Suprapubic skin (tissue), 4 donors: ENCODE results near the gene DOK6. TPM values are rescaled to one million over a fixed set of nuclear protein-coding genes. Genes with fewer than 3 reads are reported as not detected.

Experiments used
- DNase-seq, 2 donors: peaks; one replicate each; pipeline ENCODE4 v3.0.0-alpha.2; 2019; ENCODE audit warnings: low spot score in 2 of 2
- H3K27ac ChIP-seq: fragments of 200-600 bp; sonication (generic); one replicate; pipeline ENCODE4 v1.5.1; 2019
- H3K27me3 ChIP-seq: fragments of 200-600 bp; sonication (generic); one replicate; pipeline ENCODE4 v1.5.1; 2019
- H3K36me3 ChIP-seq: fragments of 200-600 bp; sonication (generic); one replicate; pipeline ENCODE4 v1.5.1; 2019
- H3K4me1 ChIP-seq: fragments of 200-600 bp; sonication (generic); one replicate; pipeline ENCODE4 v1.5.1; 2019
- H3K4me3 ChIP-seq: fragments of 200-600 bp; sonication (generic); one replicate; pipeline ENCODE4 v1.5.1; 2019; ENCODE audit warnings: mild to moderate bottlenecking
- H3K9me3 ChIP-seq: fragments of 200-600 bp; sonication (generic); one replicate; pipeline ENCODE4 v1.5.1; 2019
- EP300 ChIP-seq: sonication (generic); formaldehyde crosslinking; IDR thresholded peaks from one replicate; pipeline ENCODE4 v1.6.1; 2017; ENCODE audit warnings: antibody characterized with exemption
- POLR2A ChIP-seq, 2 donors: fragments of 450-650 bp; IDR thresholded peaks; one replicate each; pipeline ENCODE4 v1.6.1; 2017; ENCODE audit warnings: antibody characterized with exemption in 2 of 2, mild to moderate bottlenecking in 2 of 2, moderate library complexity in 2 of 2
- POLR2AphosphoS5 ChIP-seq, 3 donors: sonication (generic); formaldehyde crosslinking; IDR thresholded peaks; one replicate each; pipeline ENCODE4 v1.6.1; 2017; ENCODE audit warnings: antibody characterized with exemption in 3 of 3
- WGBS: methylation state at CpG from one replicate; pipeline ENCODE4 v1.1.5; 2018; 5-methylcytosine and 5-hydroxymethylcytosine counted together
- total RNA-seq, 4 donors: library from RNA; depleted of rRNA; stranded (reverse); fragments of >200 nt; gene quantifications; one replicate each; pipeline ENCODE4 v1.1.0, GENCODE V29; 2016
- TF ChIP-seq, protein P1 (sequence below), 2 donors: fragments of 200-600 bp in 1 of 2; fragments of 450-650 bp in 1 of 2; sonication (generic) in 1 of 2; IDR thresholded peaks; one replicate each; pipeline ENCODE4 v1.5.1; 2016 to 2019; ENCODE audit warnings: antibody characterized with exemption in 2 of 2, mild to moderate bottlenecking in 1 of 2, moderate library complexity in 1 of 2

DOK6 gene
- total RNA-seq, 4 donors from 2014 or later: 0.21 to 0.80 (median 0.42) TPM; not detected in 1

- TF ChIP-seq POLR2AphosphoS5 (IDR thresholded peaks at IDR 0.05) (no peak), POLR2A (IDR thresholded peaks at IDR 0.05) (no peak), EP300 (no peak)
- TF ChIP-seq, protein P1, sequence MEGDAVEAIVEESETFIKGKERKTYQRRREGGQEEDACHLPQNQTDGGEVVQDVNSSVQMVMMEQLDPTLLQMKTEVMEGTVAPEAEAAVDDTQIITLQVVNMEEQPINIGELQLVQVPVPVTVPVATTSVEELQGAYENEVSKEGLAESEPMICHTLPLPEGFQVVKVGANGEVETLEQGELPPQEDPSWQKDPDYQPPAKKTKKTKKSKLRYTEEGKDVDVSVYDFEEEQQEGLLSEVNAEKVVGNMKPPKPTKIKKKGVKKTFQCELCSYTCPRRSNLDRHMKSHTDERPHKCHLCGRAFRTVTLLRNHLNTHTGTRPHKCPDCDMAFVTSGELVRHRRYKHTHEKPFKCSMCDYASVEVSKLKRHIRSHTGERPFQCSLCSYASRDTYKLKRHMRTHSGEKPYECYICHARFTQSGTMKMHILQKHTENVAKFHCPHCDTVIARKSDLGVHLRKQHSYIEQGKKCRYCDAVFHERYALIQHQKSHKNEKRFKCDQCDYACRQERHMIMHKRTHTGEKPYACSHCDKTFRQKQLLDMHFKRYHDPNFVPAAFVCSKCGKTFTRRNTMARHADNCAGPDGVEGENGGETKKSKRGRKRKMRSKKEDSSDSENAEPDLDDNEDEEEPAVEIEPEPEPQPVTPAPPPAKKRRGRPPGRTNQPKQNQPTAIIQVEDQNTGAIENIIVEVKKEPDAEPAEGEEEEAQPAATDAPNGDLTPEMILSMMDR (IDR thresholded peaks at IDR 0.05): no peak
- no peaks in the 10 kb centered on the region for H3K36me3 ChIP-seq
- no peak overlapping the region for H3K4me3 ChIP-seq
- no peak overlapping the region for H3K27ac ChIP-seq
- DNase-seq: no peak
- H3K4me1 ChIP-seq: no peaks in the 10 kb centered on the region
- no peaks in the 10 kb centered on the region for H3K9me3 ChIP-seq
- no peaks in the 10 kb centered on the region for H3K27me3 ChIP-seq
- 58% methylated on average over 5 of the region's 5 CpGs for WGBS
Observed at GRCh38 chr18:69727912-69728572, 327.4 kb downstream of the DOK6 start.

DNA sequence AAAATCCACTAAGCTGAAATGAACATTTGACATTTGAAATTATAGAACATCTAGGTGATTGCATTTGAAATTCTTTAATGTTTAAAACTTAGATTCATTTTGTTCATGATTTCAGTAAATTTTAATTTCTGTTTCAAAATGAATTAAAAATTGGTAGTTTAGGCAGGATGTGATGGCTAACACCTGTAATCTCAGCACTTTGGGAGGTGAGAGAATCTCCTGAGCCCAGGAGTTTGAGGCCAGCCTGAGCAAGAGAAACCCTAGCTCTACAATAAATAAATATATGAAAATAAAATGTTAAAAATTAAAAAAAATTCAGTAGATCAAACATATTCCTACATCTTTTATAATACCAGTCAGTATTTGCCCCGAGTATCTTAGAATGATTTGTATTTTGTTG lies 330.0 kb downstream of the DOK6 start:
- Histone ChIP-seq H3K36me3 (no peaks in the 10 kb centered on the region), H3K27ac (no peak overlapping the region), H3K27me3 (no peaks in the 10 kb centered on the region), H3K4me1 (no peaks in the 10 kb centered on the region), H3K4me3 (no peak overlapping the region), H3K9me3 (no peaks in the 10 kb centered on the region)
- TF ChIP-seq POLR2AphosphoS5 (IDR thresholded peaks at IDR 0.05) (no peak), POLR2A (IDR thresholded peaks at IDR 0.05) (no peak), EP300 (no peak)
- TF ChIP-seq, protein P1 (IDR thresholded peaks at IDR 0.05): no peak
- 60% methylated on average over 1 of the region's 1 CpG for WGBS
- DNase-seq: no peak

DNA sequence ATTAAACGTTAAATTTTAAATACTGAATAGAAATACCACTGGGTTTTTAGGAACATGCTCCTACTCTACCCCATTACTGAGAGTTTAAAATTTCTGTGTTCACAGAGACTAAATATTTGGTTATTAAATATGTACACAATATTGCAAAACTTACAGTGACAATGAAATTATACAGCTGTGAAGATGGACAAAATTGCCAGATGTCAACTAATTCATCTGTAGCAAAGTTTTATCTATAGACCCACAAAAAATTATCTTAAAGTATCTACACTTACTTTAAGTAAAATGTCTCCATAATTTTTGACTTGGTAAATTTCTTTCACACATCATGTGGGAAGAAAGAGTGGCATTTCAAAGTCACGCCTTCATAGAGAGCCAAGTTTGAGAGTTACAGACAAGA lies 333.8 kb downstream of the DOK6 start:
- Histone ChIP-seq H3K36me3 (no peaks in the 10 kb centered on the region), H3K4me1 (no peaks in the 10 kb centered on the region), H3K27ac (no peak overlapping the region), H3K4me3 (no peak overlapping the region), H3K27me3 (no peaks in the 10 kb centered on the region), H3K9me3 (no peaks in the 10 kb centered on the region)
- WGBS: 81% methylated on average over 2 of the region's 2 CpGs
- TF ChIP-seq, protein P1 (IDR thresholded peaks at IDR 0.05): no peak
- no peak for DNase-seq

DNA sequence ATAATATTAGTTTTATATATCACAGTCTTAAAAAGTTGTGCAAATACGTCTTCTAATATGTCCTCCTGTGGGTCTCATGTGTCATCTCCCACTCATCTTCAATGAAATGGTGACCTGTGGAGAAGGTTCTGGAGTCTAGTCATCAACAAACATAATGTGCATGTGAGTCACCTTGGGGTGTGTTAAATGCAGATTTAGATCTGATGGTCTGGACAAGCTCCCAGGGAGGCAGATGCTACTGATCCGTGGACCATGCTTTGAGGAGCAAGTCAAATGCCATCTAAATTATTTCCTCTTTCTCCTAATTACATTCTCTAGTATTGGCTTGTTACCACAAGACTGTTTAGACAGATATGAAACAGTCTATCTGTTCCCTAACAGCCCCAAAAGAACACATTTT lies 336.0 kb downstream of the DOK6 start:
- TF ChIP-seq EP300 (no peak), POLR2AphosphoS5 (IDR thresholded peaks at IDR 0.05) (no peak), POLR2A (IDR thresholded peaks at IDR 0.05) (no peak)
- TF ChIP-seq, protein P1 (IDR thresholded peaks at IDR 0.05): no peak
- H3K27me3 ChIP-seq: no peaks in the 10 kb centered on the region
- H3K4me3 ChIP-seq: no peak overlapping the region
- no peak overlapping the region for H3K27ac ChIP-seq
- H3K36me3 ChIP-seq: no peaks in the 10 kb centered on the region
- H3K4me1 ChIP-seq: no peaks in the 10 kb centered on the region
- no peaks in the 10 kb centered on the region for H3K9me3 ChIP-seq
- DNase-seq: no peak
- 94% methylated on average over 2 of the region's 2 CpGs for WGBS

- Histone ChIP-seq H3K27ac (no peak overlapping the region), H3K36me3 (no peaks in the 10 kb centered on the region), H3K27me3 (no peaks in the 10 kb centered on the region), H3K9me3 (no peaks in the 10 kb centered on the region), H3K4me1 (no peaks in the 10 kb centered on the region), H3K4me3 (no peak overlapping the region)
- TF ChIP-seq POLR2AphosphoS5 (IDR thresholded peaks at IDR 0.05) (no peak), POLR2A (IDR thresholded peaks at IDR 0.05) (no peak), EP300 (no peak)
- TF ChIP-seq, protein P1 (IDR thresholded peaks at IDR 0.05): no peak
- 85% methylated on average over 3 of the region's 3 CpGs for WGBS
- no peak for DNase-seq
Observed at GRCh38 chr18:69737851-69738250, 337.2 kb downstream of the DOK6 start.
